Activated CD8-positive, alpha-beta T cell treated with anti-CD3 and anti-CD28 coated beads for 36 hours (primary cell): ENCODE data around the gene EMD. TPM values are rescaled to one million over a fixed set of nuclear protein-coding genes. Genes with fewer than 3 reads are reported as not detected.
"Not testable (repeated sequence)": the region's sequence is repeated elsewhere in the genome, so short reads cannot be mapped to it uniquely, and the experiment has no call there.

Experiments
- ATAC-seq: fragments of 200-7000 bp; cut with Tn5 transposase; one replicate; pipeline ENCODE4 v1.10.0; 2021; ENCODE audit warnings: mild to moderate bottlenecking, moderate library complexity
- CTCF ChIA-PET: fragments of 350-600 bp; sonication (Branson Sonifier 250); formaldehyde crosslinking; loops from one replicate; lab custom pipeline; 2021; ENCODE audit warnings: antibody characterized with exemption; lab: Charles Lee
- POLR2A ChIA-PET: fragments of 350-600 bp; sonication (Branson Sonifier 250); formaldehyde crosslinking; loops from one replicate; lab custom pipeline; 2021; ENCODE audit warnings: antibody characterized with exemption; lab: Charles Lee
- DNase-seq: peaks from one replicate; pipeline ENCODE4 v3.0.0-alpha.2; 2020
- H3K27ac Mint-ChIP-seq: one replicate; pipeline ENCODE4 v1.8.0; 2021; ENCODE audit warnings: mild to moderate bottlenecking, mixed read lengths
- H3K27me3 Mint-ChIP-seq: one replicate; pipeline ENCODE4 v1.8.0; 2021; ENCODE audit warnings: mixed read lengths
- H3K36me3 Mint-ChIP-seq: one replicate; pipeline ENCODE4 v1.8.0; 2021; ENCODE audit warnings: low read depth, mixed read lengths
- H3K4me1 Mint-ChIP-seq: one replicate; pipeline ENCODE4 v1.8.0; 2021; ENCODE audit warnings: low read depth, mixed read lengths
- H3K4me3 Mint-ChIP-seq: one replicate; pipeline ENCODE4 v1.8.0; 2021; ENCODE audit warnings: mild to moderate bottlenecking, moderate library complexity, mixed read lengths
- H3K9me3 Mint-ChIP-seq: one replicate; pipeline ENCODE4 v1.8.0; 2021; ENCODE audit warnings: mixed read lengths
- intact Hi-C: fragments of 100-400 bp; cut with micrococcal nuclease; formaldehyde crosslinking; loops from one replicate; pipeline ENCODE4 v1.10.0; 2022
- total RNA-seq, 2 experiments: library from RNA; stranded (reverse); gene quantifications; one replicate each; pipeline ENCODE4 v1.2.3, GENCODE V29; 2021
- TF ChIP-seq, protein P1 (sequence below): fragments of 200-600 bp; IDR thresholded peaks from one replicate; pipeline ENCODE4 v1.8.0; 2022; ENCODE audit warnings: antibody characterized with exemption, mild to moderate bottlenecking

Gene EMD
- total RNA-seq, 2 experiments from 2014 or later = 92.4 to 96.6 TPM

DNA sequence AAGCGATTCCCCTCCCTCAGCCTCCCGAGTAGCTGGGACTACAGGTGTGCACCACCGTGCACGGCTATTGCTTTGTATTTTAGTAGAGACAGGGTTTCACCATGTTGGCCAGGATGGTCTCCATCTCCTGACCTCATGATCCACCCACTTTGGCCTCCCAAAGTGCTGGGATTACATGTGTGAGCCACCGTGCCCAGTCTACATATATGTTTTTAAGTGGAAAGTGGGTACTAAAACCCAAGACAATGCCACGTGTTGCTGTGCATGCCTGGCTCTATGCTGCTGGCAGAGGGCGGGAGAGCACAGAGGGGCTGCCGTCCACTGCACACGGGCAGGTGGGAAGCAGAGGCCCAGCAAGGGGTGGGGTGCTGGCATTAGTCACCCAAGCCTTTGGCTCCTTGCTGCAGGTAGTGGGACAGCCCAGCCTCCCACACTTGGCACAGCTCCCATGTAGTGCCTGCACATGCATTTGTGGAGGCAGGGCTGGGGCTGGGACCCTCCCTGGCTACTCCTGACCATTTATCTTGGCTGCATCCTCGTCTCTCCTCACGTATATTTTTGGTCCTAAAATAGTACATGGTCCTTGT, 3.5 kb downstream of the EMD start:
- DNase-seq (no peak), ATAC-seq (no peak)
- H3K27ac Mint-ChIP-seq = no peak overlapping the region
- ChIA-PET POLR2A (interaction anchor here (0.6 to 1.5 kb wide), 7 partner anchors 12 to 86 kb away, joined by 3 to 14 read pairs (median 3); partner anchors contain the start of genes RPL10 and TAFAZZIN), CTCF (interaction anchor here (1.0 to 2.1 kb wide), 2 partner anchors 9 kb away, joined by 4 to 11 read pairs; partner anchors contain the start of gene FLNA)
- H3K9me3 Mint-ChIP-seq = no peaks in the 10 kb centered on the region
- TF ChIP-seq, protein P1, sequence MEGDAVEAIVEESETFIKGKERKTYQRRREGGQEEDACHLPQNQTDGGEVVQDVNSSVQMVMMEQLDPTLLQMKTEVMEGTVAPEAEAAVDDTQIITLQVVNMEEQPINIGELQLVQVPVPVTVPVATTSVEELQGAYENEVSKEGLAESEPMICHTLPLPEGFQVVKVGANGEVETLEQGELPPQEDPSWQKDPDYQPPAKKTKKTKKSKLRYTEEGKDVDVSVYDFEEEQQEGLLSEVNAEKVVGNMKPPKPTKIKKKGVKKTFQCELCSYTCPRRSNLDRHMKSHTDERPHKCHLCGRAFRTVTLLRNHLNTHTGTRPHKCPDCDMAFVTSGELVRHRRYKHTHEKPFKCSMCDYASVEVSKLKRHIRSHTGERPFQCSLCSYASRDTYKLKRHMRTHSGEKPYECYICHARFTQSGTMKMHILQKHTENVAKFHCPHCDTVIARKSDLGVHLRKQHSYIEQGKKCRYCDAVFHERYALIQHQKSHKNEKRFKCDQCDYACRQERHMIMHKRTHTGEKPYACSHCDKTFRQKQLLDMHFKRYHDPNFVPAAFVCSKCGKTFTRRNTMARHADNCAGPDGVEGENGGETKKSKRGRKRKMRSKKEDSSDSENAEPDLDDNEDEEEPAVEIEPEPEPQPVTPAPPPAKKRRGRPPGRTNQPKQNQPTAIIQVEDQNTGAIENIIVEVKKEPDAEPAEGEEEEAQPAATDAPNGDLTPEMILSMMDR = no peak
- no peaks in the 10 kb centered on the region for H3K27me3 Mint-ChIP-seq
- H3K36me3 Mint-ChIP-seq = peaks cover 13% of the 10 kb centered on the region
- intact Hi-C loops = no loop called here
- H3K4me3 Mint-ChIP-seq = no peak overlapping the region
- peaks cover 9% of the 10 kb centered on the region for H3K4me1 Mint-ChIP-seq

DNA sequence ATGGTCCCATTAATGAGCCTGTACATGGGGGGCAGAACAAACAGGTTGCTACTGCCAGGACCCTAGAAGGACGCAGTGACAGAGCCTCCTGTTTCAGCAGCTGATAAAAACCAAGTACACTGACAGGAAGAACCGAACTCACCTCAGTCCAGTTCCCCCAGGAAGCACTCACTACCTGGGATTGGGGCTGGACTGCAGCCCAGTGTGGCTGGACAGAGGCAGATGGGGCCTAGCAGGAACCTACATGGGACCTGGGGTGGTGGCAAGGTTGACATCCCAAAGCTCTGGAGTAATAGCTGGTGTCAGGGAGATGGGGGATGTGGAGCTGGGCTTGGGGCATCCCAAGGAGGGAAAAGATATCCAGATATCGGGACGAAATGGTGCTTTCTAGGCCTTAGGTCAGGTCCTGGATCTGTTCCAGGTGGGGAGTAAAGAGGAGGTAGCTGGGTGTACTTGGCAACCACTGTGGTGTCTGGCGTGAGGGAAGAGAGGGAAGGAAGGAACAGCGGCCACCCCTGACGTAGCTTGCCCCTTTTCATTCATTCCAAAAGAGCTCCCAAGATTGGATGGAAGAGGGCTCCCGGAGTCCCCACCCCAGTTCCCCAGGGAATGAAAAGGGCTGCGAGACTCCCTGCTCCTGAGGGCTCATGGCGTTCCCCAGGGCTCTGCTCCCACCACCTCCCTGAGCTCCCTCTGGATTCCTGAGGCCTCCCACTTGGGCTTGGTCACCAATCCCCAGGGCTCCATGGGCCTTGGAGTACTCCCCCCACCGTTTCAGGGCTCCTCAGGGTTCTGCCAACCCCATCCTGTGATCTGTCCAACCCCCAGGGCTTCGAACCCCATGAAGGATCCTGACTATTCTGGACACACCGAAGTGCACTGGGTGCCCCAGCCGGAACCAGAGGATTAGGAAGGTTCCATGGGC, 4.5 kb downstream of the EMD start:
- DNase-seq (no peak), ATAC-seq (no peak)
- Mint-ChIP-seq H3K9me3 (no peaks in the 10 kb centered on the region), H3K27me3 (no peaks in the 10 kb centered on the region), H3K4me3 (no peak overlapping the region), H3K4me1 (peaks cover 9% of the 10 kb centered on the region), H3K27ac (no peak overlapping the region), H3K36me3 (peaks cover 13% of the 10 kb centered on the region)
- CTCF ChIA-PET = interaction anchor here (2.1 kb wide), 1 partner anchor 10 kb away, joined by 11 read pairs; the partner anchor contains the start of gene FLNA
- intact Hi-C loops = no loop called here
- POLR2A ChIA-PET = interaction anchor here (0.7 to 1.5 kb wide), 7 partner anchors 8 to 85 kb away, joined by 3 to 14 read pairs (median 3); partner anchors contain the start of gene RPL10
- TF ChIP-seq, protein P1 = no peak

DNA sequence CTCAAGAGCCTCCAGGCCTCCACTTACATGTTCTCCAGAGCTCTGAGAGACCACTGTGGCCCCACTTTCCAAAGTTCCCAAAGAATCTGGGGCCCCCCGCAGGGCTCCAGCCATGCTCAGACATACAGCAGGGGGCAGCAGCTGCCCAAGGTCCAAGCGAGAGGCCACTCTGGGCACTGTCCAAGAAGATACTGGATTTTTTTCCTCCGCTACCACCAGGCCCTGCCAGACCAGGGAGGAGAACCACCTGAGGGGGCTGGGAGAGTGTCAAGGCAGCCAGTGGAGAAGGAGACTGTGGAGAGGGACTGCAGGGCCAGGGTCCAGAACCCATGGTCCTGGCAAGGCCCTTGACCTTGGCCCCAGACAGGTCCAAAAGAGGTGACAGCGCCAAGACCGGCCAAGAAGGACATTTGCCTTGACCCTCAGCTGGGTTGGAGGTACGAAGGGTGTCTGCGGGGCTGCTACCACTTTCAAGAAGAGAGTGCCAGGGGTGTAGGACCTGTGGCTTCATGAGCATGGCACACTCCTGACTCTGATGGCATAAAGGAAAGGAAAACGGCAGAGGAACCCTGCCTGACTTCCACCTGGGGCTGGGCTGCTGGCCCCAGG, 5.3 kb downstream of the EMD start:
- intact Hi-C loops = no loop called here
- Mint-ChIP-seq H3K4me3 (no peak overlapping the region), H3K27me3 (no peaks in the 10 kb centered on the region), H3K9me3 (no peaks in the 10 kb centered on the region), H3K27ac (peak overlapping the region; percentile 68), H3K36me3 (peaks cover 12% of the 10 kb centered on the region), H3K4me1 (peaks cover 9% of the 10 kb centered on the region)
- POLR2A ChIA-PET = interaction anchor here (1.1 to 1.5 kb wide), 4 partner anchors 9 to 22 kb away, joined by 3 to 14 read pairs (median 4); partner anchors contain the start of gene RPL10
- TF ChIP-seq, protein P1 = no peak
- CTCF ChIA-PET = interaction anchor here (2.1 kb wide), 1 partner anchor 11 kb away, joined by 11 read pairs; the partner anchor contains the start of gene FLNA
- no peak for DNase-seq
- no peak for ATAC-seq

DNA sequence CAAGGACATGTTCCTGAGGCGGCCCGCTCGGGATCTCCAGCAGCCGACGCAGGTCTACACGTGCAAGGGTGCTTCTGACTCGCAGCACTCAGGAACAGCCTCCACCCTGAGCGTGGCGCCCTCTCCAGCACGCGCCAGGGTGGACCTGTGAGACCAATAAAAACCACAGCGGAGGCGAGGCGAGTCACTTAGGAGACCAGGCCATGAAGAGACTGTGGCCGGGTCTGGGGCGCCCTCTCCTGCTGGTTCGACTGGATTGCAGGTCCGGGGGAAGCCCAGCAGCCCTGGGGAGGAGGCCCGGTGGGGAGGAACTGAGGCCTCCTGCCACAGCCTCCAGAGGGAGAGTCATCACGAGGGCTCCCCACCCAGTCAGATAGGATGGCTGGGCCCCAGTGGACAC, 9.0 kb downstream of the EMD start:
- DNase-seq, H3K4me3 Mint-ChIP-seq, H3K27me3 Mint-ChIP-seq, POLR2A ChIA-PET, H3K9me3 Mint-ChIP-seq, H3K27ac Mint-ChIP-seq, H3K36me3 Mint-ChIP-seq, intact Hi-C loops, CTCF ChIA-PET, H3K4me1 Mint-ChIP-seq: not testable (repeated sequence)
- ATAC-seq = peak; percentile 45

DNA sequence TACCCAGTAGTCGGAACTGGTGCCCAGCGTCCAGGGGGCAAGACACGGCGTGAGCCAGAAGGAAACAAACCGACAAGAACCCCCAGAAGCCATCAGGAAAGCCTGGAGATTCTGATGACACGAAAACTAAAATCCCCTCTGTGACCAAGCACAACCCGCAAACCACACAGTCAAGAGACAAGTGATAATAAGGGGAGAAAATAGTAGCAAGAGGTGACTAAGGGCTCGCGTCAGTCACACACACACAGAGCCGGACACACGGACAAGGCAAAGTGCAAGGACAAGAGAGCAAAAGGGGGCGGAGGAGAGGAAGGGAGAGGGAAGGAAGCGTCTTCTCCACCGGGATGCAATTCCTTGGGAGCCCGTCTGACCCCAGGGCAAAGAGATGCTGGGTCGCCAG, 9.6 kb downstream of the EMD start:
- H3K4me1 Mint-ChIP-seq, POLR2A ChIA-PET, H3K27ac Mint-ChIP-seq, H3K4me3 Mint-ChIP-seq, H3K9me3 Mint-ChIP-seq, H3K36me3 Mint-ChIP-seq, H3K27me3 Mint-ChIP-seq, DNase-seq, CTCF ChIA-PET, intact Hi-C loops: not testable (repeated sequence)
- ATAC-seq = peak; percentile 8

DNA sequence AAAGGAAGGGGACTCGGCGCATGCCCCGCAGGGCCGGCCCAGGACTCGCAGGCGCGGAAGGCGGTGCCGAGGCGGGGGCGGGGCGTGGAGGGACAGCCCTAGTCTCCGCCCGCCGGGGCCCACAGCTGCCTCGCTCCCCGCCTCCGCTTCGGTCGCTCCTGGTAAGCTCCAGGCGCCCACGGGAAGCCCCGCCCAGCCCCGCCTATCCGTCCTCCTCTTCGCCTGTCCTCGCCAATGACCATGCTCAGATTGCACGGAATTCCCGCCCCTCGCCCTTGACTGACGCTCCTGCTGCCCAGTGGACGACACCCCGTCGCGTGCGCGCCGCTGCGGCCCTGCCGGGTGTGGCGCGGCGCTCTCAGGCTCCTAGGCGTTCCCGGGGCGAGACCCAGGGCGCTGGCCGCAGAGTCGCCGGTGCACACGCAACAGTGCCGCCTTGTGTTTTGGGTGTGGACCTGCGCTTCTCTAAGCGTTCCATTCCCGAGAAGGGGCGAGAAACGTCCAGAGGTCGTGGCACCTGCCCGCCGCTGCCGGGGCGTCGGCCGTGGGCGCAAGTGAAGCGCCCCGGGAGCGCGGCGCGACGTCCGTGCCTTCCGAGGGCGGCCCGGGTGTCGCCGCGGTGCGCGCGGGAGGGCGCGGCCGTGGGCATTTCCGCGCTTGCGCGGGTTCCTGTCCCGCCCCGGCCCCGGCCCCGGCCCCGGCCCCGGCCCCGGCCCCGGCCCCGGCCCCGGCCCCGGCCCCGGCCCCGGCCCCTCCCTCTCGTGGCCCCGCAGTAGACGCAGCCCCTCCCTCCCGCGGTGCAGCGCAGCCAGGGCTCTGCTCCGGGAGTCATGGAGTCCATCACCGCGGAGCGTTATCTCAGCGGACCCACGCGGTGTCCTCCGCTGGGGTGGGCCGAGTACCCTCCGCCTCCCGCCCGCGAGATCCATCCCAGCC, 11.0 kb downstream of the EMD start:
- POLR2A ChIA-PET, H3K27ac Mint-ChIP-seq, H3K4me1 Mint-ChIP-seq, H3K4me3 Mint-ChIP-seq, CTCF ChIA-PET, H3K27me3 Mint-ChIP-seq, H3K9me3 Mint-ChIP-seq, H3K36me3 Mint-ChIP-seq, DNase-seq, intact Hi-C loops: not testable (repeated sequence)
- ATAC-seq = peak; percentile 72

DNA sequence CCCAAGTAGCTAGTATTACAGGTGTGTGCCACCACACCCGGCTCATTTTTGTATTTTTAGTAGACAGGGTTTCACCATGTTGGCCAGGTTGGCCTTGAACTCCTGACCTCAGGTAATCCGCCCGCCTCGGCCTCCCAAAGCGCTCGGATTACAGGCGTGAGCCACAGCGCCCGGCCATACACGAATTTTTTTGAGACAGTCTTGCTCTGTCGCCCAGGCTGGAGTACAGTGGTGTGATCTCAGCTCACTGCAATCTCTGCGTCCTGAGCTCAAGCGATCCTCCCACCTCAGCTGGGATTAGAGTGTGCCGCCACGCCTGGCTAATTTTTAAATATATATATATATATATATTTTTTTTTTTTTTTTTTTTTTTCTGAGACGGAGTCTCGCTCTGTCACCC, 17.3 kb downstream of the EMD start:
- Mint-ChIP-seq H3K36me3 (peaks cover 30% of the 10 kb centered on the region), H3K4me3 (peak overlapping the region; percentile 98)
- DNase-seq, H3K27me3 Mint-ChIP-seq, H3K9me3 Mint-ChIP-seq, H3K27ac Mint-ChIP-seq, CTCF ChIA-PET, ATAC-seq, intact Hi-C loops, H3K4me1 Mint-ChIP-seq: not testable (repeated sequence)
- POLR2A ChIA-PET = interaction anchor here (5.7 kb wide), 1 partner anchor 20 kb away, joined by 30 read pairs; no protein-coding TSS in a partner anchor
